SH-SY5Y (cell line): ENCODE measurements around the gene PHLPP1.

Source experiments
- GATA2 ChIP-seq: IDR thresholded peaks from 2 replicates; pipeline ENCODE4 v1.6.1; 2011; ENCODE audit warnings: mild to moderate bottlenecking, low read depth, low read length
- GATA3 ChIP-seq: IDR thresholded peaks from 2 replicates; pipeline ENCODE4 v1.6.1; 2011; ENCODE audit warnings: low read depth, mild to moderate bottlenecking, low read length, moderate library complexity

GRCh38 chr18:62749389-62749788 is 34.0 kb downstream of the PHLPP1 start:
- TF ChIP-seq GATA2 (no peak), GATA3 (no peak)
